Activated CD8-positive, alpha-beta T cell treated with anti-CD3 and anti-CD28 coated beads, Interleukin-2, amount 10 ng/mL, durations not matched to agents 7 days and 5 days (primary cell): ENCODE data around the gene ELAC2. TPM values are rescaled to one million over a fixed set of nuclear protein-coding genes. Genes with fewer than 3 reads are reported as not detected.

Source experiments
- ATAC-seq: fragments of 150-1000 bp; cut with Tn5 transposase; one replicate; pipeline ENCODE4 v1.10.0; 2021; ENCODE audit warnings: moderate library complexity
- CTCF ChIA-PET: fragments of 350-600 bp; sonication (Branson Sonifier 250); formaldehyde crosslinking; loops from one replicate; lab custom pipeline; 2021; ENCODE audit warnings: antibody characterized with exemption; lab: Charles Lee
- POLR2A ChIA-PET: fragments of 350-600 bp; sonication (Branson Sonifier 250); formaldehyde crosslinking; loops from one replicate; lab custom pipeline; 2021; ENCODE audit warnings: antibody characterized with exemption; lab: Charles Lee
- DNase-seq: peaks from one replicate; pipeline ENCODE4 v3.0.0-alpha.2; 2020
- H3K27ac Mint-ChIP-seq: one replicate; pipeline ENCODE4 v1.8.0; 2021; ENCODE audit warnings: mild to moderate bottlenecking, mixed read lengths
- H3K27me3 Mint-ChIP-seq: one replicate; pipeline ENCODE4 v1.8.0; 2021; ENCODE audit warnings: low read depth, mixed read lengths
- H3K36me3 Mint-ChIP-seq: one replicate; pipeline ENCODE4 v1.8.0; 2021; ENCODE audit warnings: low read depth, mixed read lengths
- H3K4me1 Mint-ChIP-seq: one replicate; pipeline ENCODE4 v1.8.0; 2021; ENCODE audit warnings: low read depth, mixed read lengths
- H3K4me3 Mint-ChIP-seq: one replicate; pipeline ENCODE4 v1.8.0; 2021; ENCODE audit warnings: mild to moderate bottlenecking, mixed read lengths
- H3K9me3 Mint-ChIP-seq: one replicate; pipeline ENCODE4 v1.8.0; 2022; ENCODE audit warnings: mixed read lengths; ENCODE audit not compliant: insufficient read depth
- total RNA-seq, 2 experiments: library from RNA; stranded (reverse); gene quantifications; one replicate each; pipeline ENCODE4 v1.2.3, GENCODE V29; 2021

ELAC2 gene
- total RNA-seq: 10 to 100 TPM; 62.6 to 70.2 TPM

GRCh38 chr17:13017655-13018459 lies at the start of gene ELAC2:
Gene ELAC2 (minus strand): TSS chr17:13018027. CDS start chr17:13017947, 80 bp downstream.
- no peaks in the 10 kb centered on the region for H3K9me3 Mint-ChIP-seq
- H3K27me3 Mint-ChIP-seq: no peaks in the 10 kb centered on the region
- peak within 1 kb of the TSS; percentile 98 for H3K4me3 Mint-ChIP-seq
- H3K27ac Mint-ChIP-seq: peak within 1 kb of the TSS; percentile 93
- H3K36me3 Mint-ChIP-seq: peaks cover 38% of the 10 kb centered on the region
- ChIA-PET POLR2A (interaction anchor here (0.7 to 2.5 kb wide), 7 partner anchors 9 to 1291 kb away, joined by 3 to 12 read pairs (median 3); partner anchors contain the start of gene ZNF18), CTCF (interaction anchor here (0.6 to 5.8 kb wide), 8 partner anchors 8 to 1021 kb away, joined by 3 to 167 read pairs (median 4); partner anchors contain the start of gene ZNF18)
- ATAC-seq (peak; percentile 100), DNase-seq (peak; percentile 96)
- H3K4me1 Mint-ChIP-seq: peaks cover 25% of the 10 kb centered on the region

GRCh38 chr17:13065032-13065431 lies 47.2 kb upstream of the ELAC2 start:
- ChIA-PET CTCF (no interaction called here), POLR2A (no interaction called here)
- Mint-ChIP-seq H3K27ac (no peak overlapping the region), H3K27me3 (peaks cover 3% of the 10 kb centered on the region), H3K9me3 (no peaks in the 10 kb centered on the region), H3K36me3 (no peaks in the 10 kb centered on the region), H3K4me3 (no peak overlapping the region), H3K4me1 (no peaks in the 10 kb centered on the region)
- no peak for DNase-seq
- no peak for ATAC-seq

- ATAC-seq (no peak), DNase-seq (no peak)
- POLR2A ChIA-PET: no interaction called here
- Mint-ChIP-seq H3K27me3 (no peaks in the 10 kb centered on the region), H3K4me3 (no peak overlapping the region), H3K27ac (no peak overlapping the region), H3K9me3 (no peaks in the 10 kb centered on the region), H3K4me1 (no peaks in the 10 kb centered on the region), H3K36me3 (no peaks in the 10 kb centered on the region)
- CTCF ChIA-PET: no interaction called here
Observed at GRCh38 chr17:13055131-13055530, 37.3 kb upstream of the ELAC2 start.

GRCh38 chr17:13054666-13055065 lies 36.8 kb upstream of the ELAC2 start:
- Mint-ChIP-seq H3K27me3 (no peaks in the 10 kb centered on the region), H3K4me1 (no peaks in the 10 kb centered on the region), H3K9me3 (no peaks in the 10 kb centered on the region), H3K4me3 (no peak overlapping the region), H3K27ac (no peak overlapping the region), H3K36me3 (no peaks in the 10 kb centered on the region)
- no peak for DNase-seq
- ChIA-PET CTCF (interaction anchor here (3.0 kb wide), 1 partner anchor 24 kb away, joined by 8 read pairs; no protein-coding TSS in a partner anchor), POLR2A (no interaction called here)
- ATAC-seq: no peak

- Mint-ChIP-seq H3K27ac (no peak overlapping the region), H3K27me3 (no peaks in the 10 kb centered on the region), H3K36me3 (no peaks in the 10 kb centered on the region), H3K9me3 (no peaks in the 10 kb centered on the region), H3K4me3 (no peak overlapping the region), H3K4me1 (no peaks in the 10 kb centered on the region)
- ChIA-PET CTCF (interaction anchor here (3.0 kb wide), 1 partner anchor 21 kb away, joined by 8 read pairs; no protein-coding TSS in a partner anchor), POLR2A (no interaction called here)
- ATAC-seq (no peak), DNase-seq (no peak)
Observed at GRCh38 chr17:13051915-13052314, 34.1 kb upstream of the ELAC2 start.

GRCh38 chr17:13047011-13047606 lies 29.3 kb upstream of the ELAC2 start:
- no peaks in the 10 kb centered on the region for H3K36me3 Mint-ChIP-seq
- H3K27me3 Mint-ChIP-seq: no peaks in the 10 kb centered on the region
- no peak for DNase-seq
- H3K27ac Mint-ChIP-seq: no peak overlapping the region
- H3K4me1 Mint-ChIP-seq: no peaks in the 10 kb centered on the region
- H3K9me3 Mint-ChIP-seq: no peaks in the 10 kb centered on the region
- H3K4me3 Mint-ChIP-seq: no peak overlapping the region
- no peak for ATAC-seq
- POLR2A ChIA-PET: no interaction called here
- CTCF ChIA-PET: interaction anchor here (5.5 kb wide), 1 partner anchor 17 kb away, joined by 30 read pairs; no protein-coding TSS in a partner anchor

GRCh38 chr17:13046361-13046760 lies 28.5 kb upstream of the ELAC2 start:
- H3K4me3 Mint-ChIP-seq: no peak overlapping the region
- no peaks in the 10 kb centered on the region for H3K4me1 Mint-ChIP-seq
- DNase-seq (no peak), ATAC-seq (no peak)
- no peaks in the 10 kb centered on the region for H3K9me3 Mint-ChIP-seq
- no peaks in the 10 kb centered on the region for H3K36me3 Mint-ChIP-seq
- CTCF ChIA-PET: interaction anchor here (5.5 kb wide), 1 partner anchor 16 kb away, joined by 30 read pairs; no protein-coding TSS in a partner anchor
- POLR2A ChIA-PET: no interaction called here
- no peaks in the 10 kb centered on the region for H3K27me3 Mint-ChIP-seq
- H3K27ac Mint-ChIP-seq: no peak overlapping the region

- Mint-ChIP-seq H3K27ac (no peak overlapping the region), H3K27me3 (no peaks in the 10 kb centered on the region), H3K9me3 (no peaks in the 10 kb centered on the region), H3K36me3 (no peaks in the 10 kb centered on the region), H3K4me3 (no peak overlapping the region), H3K4me1 (no peaks in the 10 kb centered on the region)
- ChIA-PET POLR2A (no interaction called here), CTCF (interaction anchor here (5.5 kb wide), 1 partner anchor 15 kb away, joined by 30 read pairs; no protein-coding TSS in a partner anchor)
- ATAC-seq (no peak), DNase-seq (no peak)
Observed at GRCh38 chr17:13044572-13045065, 26.8 kb upstream of the ELAC2 start.

GRCh38 chr17:13038931-13039665 lies 21.3 kb upstream of the ELAC2 start:
- H3K27me3 Mint-ChIP-seq: peaks cover 5% of the 10 kb centered on the region
- no peaks in the 10 kb centered on the region for H3K4me1 Mint-ChIP-seq
- no peaks in the 10 kb centered on the region for H3K36me3 Mint-ChIP-seq
- POLR2A ChIA-PET: no interaction called here
- H3K9me3 Mint-ChIP-seq: no peaks in the 10 kb centered on the region
- DNase-seq: no peak
- no peak overlapping the region for H3K4me3 Mint-ChIP-seq
- ATAC-seq: no peak
- no peak overlapping the region for H3K27ac Mint-ChIP-seq
- CTCF ChIA-PET: interaction anchor here (1.4 to 4.9 kb wide), 2 partner anchors 9 to 21 kb away, joined by 4 to 35 read pairs; partner anchors contain the start of gene ELAC2

- Mint-ChIP-seq H3K27ac (no peak overlapping the region), H3K27me3 (peaks cover 5% of the 10 kb centered on the region), H3K4me3 (no peak overlapping the region), H3K36me3 (no peaks in the 10 kb centered on the region), H3K4me1 (peaks cover 4% of the 10 kb centered on the region), H3K9me3 (no peaks in the 10 kb centered on the region)
- no peak for ATAC-seq
- ChIA-PET POLR2A (no interaction called here), CTCF (no interaction called here)
- no peak for DNase-seq
Observed at GRCh38 chr17:13036751-13037150, 18.9 kb upstream of the ELAC2 start.

GRCh38 chr17:13035420-13035819 lies 17.6 kb upstream of the ELAC2 start:
- no peak for ATAC-seq
- CTCF ChIA-PET: no interaction called here
- Mint-ChIP-seq H3K4me1 (peaks cover 11% of the 10 kb centered on the region), H3K27me3 (peaks cover 5% of the 10 kb centered on the region), H3K4me3 (no peak overlapping the region), H3K27ac (no peak overlapping the region), H3K9me3 (no peaks in the 10 kb centered on the region), H3K36me3 (no peaks in the 10 kb centered on the region)
- DNase-seq: no peak
- POLR2A ChIA-PET: no interaction called here
